GM06990 (cell line): ENCODE data around the gene MFSD12.

Experiments used
- DNase-seq: peaks from one replicate; pipeline ENCODE4 v3.0.0-alpha.2; 2011; ENCODE audit not compliant: insufficient read length; ENCODE audit errors: extremely low read depth
- H3K27me3 ChIP-seq: replicated peaks from 2 replicates; pipeline ENCODE4 v1.6.0; 2011; ENCODE audit warnings: low read length; ENCODE audit not compliant: control insufficient read depth, insufficient read depth
- H3K36me3 ChIP-seq: 2 replicates; pipeline ENCODE4 v1.5.1; 2011; ENCODE audit warnings: low read length; ENCODE audit not compliant: control insufficient read depth, insufficient read depth
- H3K4me3 ChIP-seq: replicated peaks from 2 replicates; pipeline ENCODE4 v1.5.1; 2011; ENCODE audit warnings: low read depth, mild to moderate bottlenecking, control low read depth, low read length
- CTCF ChIP-seq: IDR thresholded peaks from 2 replicates; pipeline ENCODE4 v1.5.1; 2011; ENCODE audit warnings: low read length, control low read depth, mild to moderate bottlenecking, inconsistent platforms; ENCODE audit not compliant: insufficient read depth, poor library complexity, severe bottlenecking

Gene MFSD12

GRCh38 chr19:3548606-3549005 is 8.8 kb downstream of the MFSD12 start:
- DNase-seq, result no peak
- H3K36me3 ChIP-seq, result peaks cover 16% of the 10 kb centered on the region
- no peak for TF ChIP-seq CTCF
- no peak overlapping the region for H3K4me3 ChIP-seq
- H3K27me3 ChIP-seq, result no peaks in the 10 kb centered on the region

- TF ChIP-seq CTCF, result no peak
- peak; percentile 17 for DNase-seq
- H3K36me3 ChIP-seq, result peaks cover 19% of the 10 kb centered on the region
- no peak overlapping the region for H3K4me3 ChIP-seq
- H3K27me3 ChIP-seq, result no peaks in the 10 kb centered on the region
Observed at GRCh38 chr19:3547767-3548282, 9.6 kb downstream of the MFSD12 start.

- peak; percentile 31 for DNase-seq
- Histone ChIP-seq H3K27me3 (no peaks in the 10 kb centered on the region), H3K36me3 (peaks cover 21% of the 10 kb centered on the region), H3K4me3 (no peak overlapping the region)
- peak; percentile 66 for TF ChIP-seq CTCF
Observed at GRCh38 chr19:3547301-3547731, 10.1 kb downstream of the MFSD12 start.

GRCh38 chr19:3546119-3546518 is 11.3 kb downstream of the MFSD12 start:
- H3K4me3 ChIP-seq, result no peak overlapping the region
- DNase-seq, result peak; percentile 16
- peaks cover 21% of the 10 kb centered on the region for H3K36me3 ChIP-seq
- H3K27me3 ChIP-seq, result no peaks in the 10 kb centered on the region
- TF ChIP-seq CTCF, result no peak

GRCh38 chr19:3545669-3546034 is 11.7 kb downstream of the MFSD12 start:
- no peaks in the 10 kb centered on the region for H3K27me3 ChIP-seq
- no peak overlapping the region for H3K4me3 ChIP-seq
- DNase-seq, result no peak
- no peak for TF ChIP-seq CTCF
- peaks cover 19% of the 10 kb centered on the region for H3K36me3 ChIP-seq
